LNCAP (cell line): ENCODE data around the gene HCK.

Experiments used
- CTCF ChIP-seq: fragments of 450-650 bp; IDR thresholded peaks from 2 replicates; pipeline ENCODE4 v1.5.1; 2017; ENCODE audit warnings: mild to moderate bottlenecking

HCK gene

GRCh38 chr20:32078791-32079190, 26.7 kb downstream of the HCK start:
- TF ChIP-seq CTCF, result no peak

DNA sequence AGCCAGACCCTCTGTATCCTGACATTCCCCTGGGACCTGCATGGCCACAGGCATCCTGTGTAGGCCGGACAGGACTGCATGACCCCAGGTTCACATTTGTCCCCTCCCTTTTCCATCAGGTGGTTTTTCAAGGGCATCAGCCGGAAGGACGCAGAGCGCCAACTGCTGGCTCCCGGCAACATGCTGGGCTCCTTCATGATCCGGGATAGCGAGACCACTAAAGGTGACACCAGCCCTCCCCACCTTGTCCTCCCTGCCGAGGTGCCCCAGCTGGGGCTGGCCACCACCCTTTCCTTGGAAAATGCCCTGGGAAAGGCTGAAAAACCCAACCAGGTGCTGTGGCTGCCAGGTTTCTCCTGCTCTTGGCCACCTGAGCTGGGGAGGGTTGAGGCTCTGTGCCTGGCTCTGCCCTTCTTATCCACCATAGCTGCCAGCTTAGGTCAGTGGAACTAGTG, 27.6 kb downstream of the HCK start:
- no peak for TF ChIP-seq CTCF

DNA sequence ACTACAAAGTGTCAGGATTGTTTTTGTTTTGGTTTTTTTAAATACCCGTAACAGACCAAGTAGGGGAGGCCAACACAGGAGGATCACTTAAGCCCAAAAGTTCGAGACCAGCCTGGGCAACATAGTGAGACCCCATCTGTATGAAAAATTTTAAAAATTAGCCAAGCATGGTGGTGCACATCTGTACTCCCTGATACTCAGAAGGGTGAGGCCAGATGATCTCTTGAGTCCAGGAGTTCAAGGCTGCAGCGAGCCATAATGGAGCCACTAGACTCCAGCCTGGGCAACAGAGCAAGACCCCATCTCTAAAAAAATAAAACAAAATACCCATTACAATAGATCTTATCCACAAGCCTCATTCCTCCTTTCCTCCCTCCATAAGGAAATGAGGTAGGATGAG, 28.7 kb downstream of the HCK start:
- TF ChIP-seq CTCF, result no peak

GRCh38 chr20:32083469-32083868, 31.4 kb downstream of the HCK start:
- TF ChIP-seq CTCF, result no peak

DNA sequence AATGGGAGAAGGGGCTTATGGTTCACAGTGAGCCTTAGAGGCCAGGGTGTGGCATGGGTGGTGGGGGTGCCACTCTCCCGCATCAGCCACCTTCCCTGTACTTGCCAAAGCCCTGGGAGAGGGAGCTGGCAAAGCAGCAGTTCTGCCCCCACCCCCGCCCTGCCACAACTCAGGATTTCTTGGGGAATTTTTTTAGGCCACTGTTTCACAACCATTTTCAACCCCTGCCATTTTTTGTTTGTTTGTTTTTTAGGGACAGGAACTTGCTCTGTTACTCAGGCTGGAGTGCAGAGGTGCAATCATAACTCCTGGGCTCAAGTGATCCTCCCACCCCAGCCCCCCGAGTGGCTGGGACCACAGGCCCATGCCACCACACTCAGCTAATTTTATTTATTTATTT, 35.0 kb downstream of the HCK start:
- no peak for TF ChIP-seq CTCF

- TF ChIP-seq CTCF, result no peak
Observed at GRCh38 chr20:32088759-32089158, 36.7 kb downstream of the HCK start.

GRCh38 chr20:32089637-32090362, 37.8 kb downstream of the HCK start:
- no peak for TF ChIP-seq CTCF

DNA sequence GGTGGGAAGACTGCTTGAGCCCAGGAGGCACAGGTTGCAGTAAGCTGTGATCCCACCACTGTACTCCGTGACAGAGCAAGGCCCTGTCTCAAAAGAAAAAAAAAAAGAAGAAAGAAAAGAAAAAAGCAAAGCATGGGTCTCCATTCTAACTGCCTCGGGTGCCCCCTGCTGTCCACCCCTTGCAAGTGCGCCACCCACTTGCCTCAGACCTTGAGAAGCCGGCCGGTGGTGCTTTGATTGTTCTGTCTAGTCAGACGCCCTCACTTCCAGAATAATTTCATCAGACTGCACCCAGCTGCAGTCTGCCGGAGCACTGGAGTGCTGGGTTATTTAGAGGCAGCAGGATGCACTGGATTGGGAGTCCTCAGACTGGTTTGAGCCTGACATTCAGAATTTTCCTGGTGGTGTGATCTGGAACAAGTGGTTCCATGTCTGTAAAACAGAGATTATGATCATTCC, 39.9 kb downstream of the HCK start:
- peak; percentile 97 for TF ChIP-seq CTCF
